H1 (cell line): ENCODE results near the gene KAT2A. TPM values are rescaled to one million over a fixed set of nuclear protein-coding genes. Genes with fewer than 3 reads are reported as not detected.

Source experiments
- CTCF ChIA-PET: fragments of 300-600 bp; sonication (Branson Sonifier 250); formaldehyde crosslinking; loops from one replicate; lab custom pipeline; 2021; ENCODE audit not compliant: partially characterized antibody; lab: Charles Lee
- POLR2A ChIA-PET: fragments of 300-600 bp; sonication (Branson Sonifier 250); formaldehyde crosslinking; loops from one replicate; lab custom pipeline; 2021; ENCODE audit warnings: inconsistent platforms; ENCODE audit not compliant: partially characterized antibody; lab: Charles Lee
- DNase-seq, 2 experiments: peaks; one replicate each; pipeline versions ENCODE4 v3.0.0 to v3.0.0-alpha.2; 2010 to 2022; ENCODE audit warnings: low spot score in 2 of 2, low read depth in 1 of 2, mixed read lengths in 1 of 2
- FAIRE-seq: peaks from 2 replicates; lab custom pipeline; 2011; peaks lifted over from hg19 to GRCh38; lab: Jason Lieb, UNC
- H2AFZ ChIP-seq: 2 replicates; pipeline ENCODE4 v1.8.1; 2012; ENCODE audit warnings: low read length, inconsistent platforms
- H2AK5ac ChIP-seq: 2 replicates; pipeline ENCODE4 v1.6.1; 2013; ENCODE audit warnings: low read depth, low read length
- H2BK120ac ChIP-seq: replicated peaks from 2 replicates; pipeline ENCODE3; 2013; ENCODE audit warnings: low read depth, low read length, inconsistent platforms
- H2BK12ac ChIP-seq: 2 replicates; pipeline ENCODE4 v1.6.1; 2013; ENCODE audit warnings: low read depth, low read length
- H2BK15ac ChIP-seq: 2 replicates; pipeline ENCODE4 v1.6.1; 2013; ENCODE audit warnings: low read length
- H2BK20ac ChIP-seq: 2 replicates; pipeline ENCODE4 v1.6.1; 2013; ENCODE audit warnings: low read length
- H2BK5ac ChIP-seq: 2 replicates; pipeline ENCODE4 v1.6.1; 2013; ENCODE audit warnings: low read depth, low read length
- H3K14ac ChIP-seq: 2 replicates; pipeline ENCODE4 v1.6.1; 2013; ENCODE audit warnings: inconsistent platforms; ENCODE audit not compliant: insufficient read length
- H3K18ac ChIP-seq: 2 replicates; pipeline ENCODE4 v1.6.1; 2013; ENCODE audit warnings: low read length; ENCODE audit errors: extremely low read depth
- H3K23ac ChIP-seq: 2 replicates; pipeline ENCODE4 v1.6.1; 2013; ENCODE audit warnings: inconsistent platforms; ENCODE audit not compliant: insufficient read length
- H3K23me2 ChIP-seq: 2 replicates; pipeline ENCODE4 v1.6.1; 2013; ENCODE audit warnings: low read depth, low read length
- H3K27ac ChIP-seq: 2 replicates; pipeline ENCODE4 v1.6.1; 2011; ENCODE audit warnings: low read depth, low read length, inconsistent platforms
- H3K27me3 ChIP-seq, 4 experiments: replicated peaks in 1 of 4; 1 replicate in 1 of 4; 2 replicates in 3 of 4; pipeline versions ENCODE4 v1.6.1 to v1.8.1; 2011 to 2013; ENCODE audit warnings: low read length in 3 of 4, mild to moderate bottlenecking in 3 of 4, inconsistent platforms in 2 of 4, mixed read lengths in 2 of 4, moderate library complexity in 1 of 4; ENCODE audit not compliant: control insufficient read depth in 3 of 4, insufficient read depth in 3 of 4; ENCODE audit errors: extremely low read depth in 1 of 4
- H3K36me3 ChIP-seq, 4 experiments: 2 replicates each; pipeline versions ENCODE4 v1.6.1 to v1.8.1; 2011 to 2013; ENCODE audit warnings: mild to moderate bottlenecking in 4 of 4, low read length in 3 of 4, moderate library complexity in 2 of 4, control low read depth in 1 of 4, inconsistent platforms in 1 of 4; ENCODE audit not compliant: insufficient read depth in 4 of 4, control insufficient read depth in 2 of 4
- H3K4ac ChIP-seq: replicated peaks from 2 replicates; pipeline ENCODE3; 2013; ENCODE audit warnings: low read length, low read depth, mixed read lengths, inconsistent platforms; ENCODE audit not compliant: insufficient read length
- H3K4me1 ChIP-seq, 4 experiments: replicated peaks in 1 of 4; 1 replicate in 1 of 4; 2 replicates in 3 of 4; pipeline versions ENCODE4 v1.6.1 to v1.8.1; 2011 to 2013; ENCODE audit warnings: low read length in 3 of 4, inconsistent platforms in 2 of 4, mixed read lengths in 1 of 4; ENCODE audit not compliant: insufficient read depth in 4 of 4, control insufficient read depth in 3 of 4
- H3K4me2 ChIP-seq, 2 experiments: 2 replicates each; pipeline versions ENCODE4 v1.6.1 to v1.8.1; 2011 to 2013; ENCODE audit warnings: low read depth in 2 of 2, low read length in 2 of 2, control low read depth in 1 of 2, inconsistent platforms in 1 of 2, mild to moderate bottlenecking in 1 of 2; ENCODE audit not compliant: insufficient read depth in 1 of 2
- H3K4me3 ChIP-seq, 4 experiments: fragments of 200-600, 300-600 bp in 1 of 4; sonication (generic), shearing (Covaris generic), sonication (Bioruptor Twin) in 1 of 4; 2 replicates each; pipeline versions ENCODE4 v1.5.1 to v1.8.1; 2011 to 2016; ENCODE audit warnings: low read length in 4 of 4, low read depth in 3 of 4, control low read depth in 2 of 4, inconsistent platforms in 2 of 4, mild to moderate bottlenecking in 2 of 4, mixed read lengths in 1 of 4, moderate library complexity in 1 of 4; ENCODE audit not compliant: insufficient read depth in 2 of 4; ENCODE audit errors: extremely low read depth in 1 of 4
- H3K56ac ChIP-seq: replicated peaks from 2 replicates; pipeline ENCODE3; 2013; ENCODE audit warnings: low read depth, mild to moderate bottlenecking, mixed read lengths, low read length, inconsistent platforms; ENCODE audit not compliant: insufficient read length
- H3K79me1 ChIP-seq: 2 replicates; pipeline ENCODE4 v1.6.1; 2013; ENCODE audit warnings: low read depth, low read length, control low read depth
- H3K79me2 ChIP-seq, 2 experiments: 2 replicates each; pipeline versions ENCODE4 v1.6.1 to v1.8.1; 2012 to 2013; ENCODE audit warnings: low read length in 2 of 2, mild to moderate bottlenecking in 2 of 2, inconsistent platforms in 1 of 2; ENCODE audit not compliant: insufficient read depth in 2 of 2, control insufficient read depth in 1 of 2
- H3K9ac ChIP-seq, 4 experiments: replicated peaks in 1 of 4; 1 replicate in 1 of 4; 2 replicates in 3 of 4; pipeline versions ENCODE4 v1.6.1 to v1.8.1; 2011 to 2013; ENCODE audit warnings: low read depth in 3 of 4, low read length in 3 of 4, control low read depth in 2 of 4, mild to moderate bottlenecking in 2 of 4, moderate library complexity in 2 of 4, inconsistent platforms in 1 of 4; ENCODE audit errors: extremely low read depth in 1 of 4
- H3K9me3 ChIP-seq, 2 experiments: 2 replicates each; pipeline versions ENCODE4 v1.6.1 to v1.8.1; 2012 to 2013; ENCODE audit warnings: mild to moderate bottlenecking in 2 of 2, moderate library complexity in 2 of 2, control low read depth in 1 of 2, inconsistent platforms in 1 of 2, low read depth in 1 of 2, low read length in 1 of 2, mixed read lengths in 1 of 2; ENCODE audit not compliant: insufficient read depth in 2 of 2
- H4K20me1 ChIP-seq, 2 experiments: replicated peaks in 1 of 2; 2 replicates each; pipeline versions ENCODE3 to v1.8.1; 2011 to 2013; ENCODE audit warnings: inconsistent platforms in 2 of 2, low read length in 2 of 2, mild to moderate bottlenecking in 1 of 2; ENCODE audit not compliant: insufficient read depth in 2 of 2, control insufficient read depth in 1 of 2
- H4K5ac ChIP-seq: 2 replicates; pipeline ENCODE4 v1.6.1; 2013; ENCODE audit warnings: low read length, low read depth, mixed read lengths, inconsistent platforms; ENCODE audit not compliant: insufficient read length
- H4K8ac ChIP-seq: 2 replicates; pipeline ENCODE4 v1.8.0; 2013; ENCODE audit warnings: mild to moderate bottlenecking, moderate library complexity, low read length, inconsistent platforms; ENCODE audit not compliant: insufficient read depth; ENCODE audit errors: extremely low read depth
- H4K91ac ChIP-seq: replicated peaks from 2 replicates; pipeline ENCODE3; 2013; ENCODE audit warnings: low read length, mixed read lengths, inconsistent platforms; ENCODE audit not compliant: insufficient read length
- CTBP2 ChIP-seq: IDR thresholded peaks from 2 replicates; pipeline ENCODE4 v1.7.0; 2011; ENCODE audit warnings: borderline replicate concordance, mild to moderate bottlenecking, moderate library complexity, mixed read lengths, low read length; ENCODE audit not compliant: insufficient read depth, insufficient read length
- CTCF ChIP-seq, 3 experiments: IDR thresholded peaks; 1 replicate in 2 of 3; 2 replicates in 1 of 3; pipeline versions ENCODE4 v1.5.1 to v1.6.1; 2011; ENCODE audit warnings: low read length in 3 of 3, mild to moderate bottlenecking in 3 of 3, inconsistent platforms in 2 of 3, low read depth in 1 of 3, moderate library complexity in 1 of 3; ENCODE audit not compliant: insufficient read depth in 1 of 3; ENCODE audit errors: control extremely low read depth in 1 of 3
- JUN ChIP-seq: IDR thresholded peaks from 2 replicates; pipeline ENCODE4 v1.6.1; 2011; ENCODE audit warnings: low read depth, mild to moderate bottlenecking, improper control_type of control experiment, low read length
- NRF1 ChIP-seq: IDR thresholded peaks from 2 replicates; pipeline ENCODE4 v1.6.1; 2011; ENCODE audit warnings: mild to moderate bottlenecking, low read depth, low read length, improper control_type of control experiment
- PHF8 ChIP-seq: fragments of 200-600 bp; sonication (generic); conservative IDR thresholded peaks from 2 replicates; pipeline ENCODE4 v1.7.1; 2012; ENCODE audit warnings: low read depth, mild to moderate bottlenecking, inconsistent platforms, low read length, moderate library complexity
- SIX5 ChIP-seq: IDR thresholded peaks from 2 replicates; pipeline ENCODE4 v1.6.1; 2011; ENCODE audit warnings: mild to moderate bottlenecking, low read depth, low read length
- SP1 ChIP-seq: IDR thresholded peaks from 2 replicates; pipeline ENCODE4 v1.6.1; 2011; ENCODE audit warnings: low read depth, low read length
- SUZ12 ChIP-seq: fragments of 200-600 bp; sonication (generic); IDR thresholded peaks from 2 replicates; pipeline ENCODE4 v1.6.1; 2012; ENCODE audit warnings: mild to moderate bottlenecking, inconsistent platforms, low read length, moderate library complexity, mixed read lengths
- TEAD4 ChIP-seq: IDR thresholded peaks from 2 replicates; pipeline ENCODE4 v1.6.1; 2012; ENCODE audit warnings: low read depth, low read length, inconsistent platforms, mixed read lengths
- ZNF274 ChIP-seq: IDR thresholded peaks from 2 replicates; pipeline ENCODE4 v1.7.0; 2012; ENCODE audit warnings: low read length, borderline replicate concordance; ENCODE audit errors: extremely low read depth
- WGBS, 2 experiments: shearing (Covaris generic) in 1 of 2; methylation state at CpG; one replicate each; pipeline versions ENCODE4 v1.1.6 to v1.1.7; 2013 to 2015; ENCODE audit warnings: low lambda C conversion rate in 2 of 2, mixed read lengths in 2 of 2, inconsistent platforms in 1 of 2, low coverage in 1 of 2, missing lambda C conversion rate in 1 of 2; ENCODE audit not compliant: insufficient replicate concordance in 2 of 2, insufficient coverage in 1 of 2, insufficient read length in 1 of 2; ENCODE audit errors: extremely low coverage in 1 of 2, missing lambda C conversion rate in 1 of 2; 5-methylcytosine and 5-hydroxymethylcytosine counted together
- polyA plus RNA-seq, 7 experiments: library from polyadenylated mRNA; depleted of rRNA in 3 of 7; stranded (reverse) in 5 of 7; unstranded in 2 of 7; fragments of >200 nt in 5 of 7; fragments of 200-250 nt in 2 of 7; gene quantifications; 1 replicate in 5 of 7; 2 replicates in 1 of 7; 4 replicates in 1 of 7; pipeline versions ENCODE4 v1.2.1 to v1.2.3, GENCODE V29; 2011 to 2013; ENCODE audit warnings: missing spikeins in 2 of 7, mixed read lengths in 2 of 7
- total RNA-seq: library from RNA; stranded (reverse); fragmentation: NEBNext Ultra II Directional; extraction: Animal tissue kit (Norgen Biotek cat#: 25700); gene quantifications from 2 replicates; pipeline ENCODE4 v1.2.1, GENCODE V29; 2021
- TF ChIP-seq, protein P1 (sequence below): IDR thresholded peaks from 2 replicates; pipeline ENCODE4 v1.6.1; 2012; ENCODE audit warnings: inconsistent platforms

KAT2A gene
- total and polyA plus RNA-seq, 2 of the 8 experiments (the other 6 are each of a cell fraction or from before 2014, with no cell fraction given), result 34.2 to 40.1 TPM

- Histone ChIP-seq H3K18ac (no peak overlapping the region), H3K23me2 (peaks cover 9% of the 10 kb centered on the region; the same call in 1 of the 2 replicates), H3K79me2 (peaks cover 0 to 5% of the 10 kb centered on the region in 2 experiments; a peak in 2 of 4 replicates), H2BK12ac (no peak overlapping the region), H3K14ac (no peak overlapping the region), H3K27me3 (no peaks in the 10 kb centered on the region; a peak in 2 of 7 replicates), H2BK120ac (no peak overlapping the region), H2BK15ac (no peak overlapping the region), H3K4ac (no peak overlapping the region), H3K79me1 (peaks cover 5% of the 10 kb centered on the region; the same call in 1 of the 2 replicates), H2AFZ (no peak overlapping the region), H3K36me3 (peaks cover 6 to 47% (median 25%) of the 10 kb centered on the region in 4 experiments), H3K4me1 (peaks cover 0 to 14% (median 9%) of the 10 kb centered on the region in 4 experiments; a peak in 6 of 7 replicates), H3K27ac (no peak overlapping the region), H3K4me3 (no peak overlapping the region), H4K8ac (no peak overlapping the region), H2BK20ac (no peak overlapping the region), H3K4me2 (no peak overlapping the region), H2BK5ac (no peak overlapping the region), H3K9me3 (no peaks in the 10 kb centered on the region), H3K56ac (no peak overlapping the region), H2AK5ac (no peak overlapping the region), H3K23ac (no peak overlapping the region), H4K5ac (no peak overlapping the region), H3K9ac (no peak overlapping the region), H4K20me1 (peaks cover 9 to 11% of the 10 kb centered on the region in 2 experiments), H4K91ac (no peak overlapping the region)
- DNase-seq (no peak), FAIRE-seq (no peak)
- 93% methylated on average over 3 of the region's 3 CpGs; no CpG with 5 or more reads in 1 of the 2 experiments for WGBS, 2 experiments
- CTCF ChIA-PET, result interaction anchor here (0.9 to 22.6 kb wide), 3 partner anchors 7 to 28 kb away, joined by 3 to 323 read pairs (median 97); partner anchors contain the start of genes HSPB9, KAT2A and ZNF385C
- POLR2A ChIA-PET, result no interaction called here
- TF ChIP-seq, protein P1, sequence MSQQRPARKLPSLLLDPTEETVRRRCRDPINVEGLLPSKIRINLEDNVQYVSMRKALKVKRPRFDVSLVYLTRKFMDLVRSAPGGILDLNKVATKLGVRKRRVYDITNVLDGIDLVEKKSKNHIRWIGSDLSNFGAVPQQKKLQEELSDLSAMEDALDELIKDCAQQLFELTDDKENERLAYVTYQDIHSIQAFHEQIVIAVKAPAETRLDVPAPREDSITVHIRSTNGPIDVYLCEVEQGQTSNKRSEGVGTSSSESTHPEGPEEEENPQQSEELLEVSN, result no peak
- TF ChIP-seq CTCF (IDR thresholded peaks at IDR 0.05; ENCODE audit: control extremely low read depth in 1 of 3, insufficient read depth in 1 of 3, low read depth in 1 of 3, low read length in 3 of 3) (no peak), SIX5 (no peak), ZNF274 (no peak), NRF1 (no peak), SP1 (no peak), CTBP2 (no peak), TEAD4 (no peak), PHF8 (no peak), SUZ12 (no peak), JUN (no peak)
Measured at GRCh38 chr17:42126836-42127235, 5.7 kb upstream of the KAT2A start.
